Measurements from ENCODE around the gene MAP3K21. TPM values are rescaled to one million over a fixed set of nuclear protein-coding genes. Genes with fewer than 3 reads are reported as not detected.

MAP3K21 gene
- total and polyA plus RNA-seq, 3 donors from 2014 or later: 17.2 to 111 (median 80.2) TPM

DNA sequence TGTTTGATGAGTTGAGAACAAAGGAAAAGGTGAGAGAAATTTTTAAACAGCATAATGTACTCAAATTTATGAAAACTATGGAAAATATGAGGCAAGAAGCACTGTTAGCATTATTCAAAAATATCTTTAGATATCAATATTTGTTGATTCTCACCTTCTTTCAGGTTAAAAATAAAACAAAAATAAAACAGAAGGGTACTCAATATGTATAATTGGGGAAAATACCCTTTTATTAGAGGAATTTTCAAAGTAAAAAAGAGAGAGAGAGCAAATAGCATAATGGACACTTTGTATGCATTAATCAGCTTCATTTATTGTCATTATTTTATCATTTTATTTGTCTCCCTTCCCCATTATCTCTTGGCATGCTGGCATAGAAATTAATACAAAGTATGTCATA, 27.5 kb downstream of the MAP3K21 start:
- no peak overlapping the region for H3K4me3 ChIP-seq
- no peaks in the 10 kb centered on the region for H3K27me3 ChIP-seq
- intact Hi-C loops (cut with DNase I; ENCODE audit: low total_unique reads): no loop called here
- no peaks in the 10 kb centered on the region for H3K36me3 ChIP-seq (ENCODE audit: low read depth, missing control alignments)
- H3K27ac ChIP-seq: no peak overlapping the region
- no peaks in the 10 kb centered on the region for H3K9me3 ChIP-seq
- H3K4me1 ChIP-seq: no peaks in the 10 kb centered on the region
- DNase-seq: no peak
- no peak for TF ChIP-seq POLR2A (IDR thresholded peaks at IDR 0.05)
- TF ChIP-seq CTCF (IDR thresholded peaks at IDR 0.05): no peak

DNA sequence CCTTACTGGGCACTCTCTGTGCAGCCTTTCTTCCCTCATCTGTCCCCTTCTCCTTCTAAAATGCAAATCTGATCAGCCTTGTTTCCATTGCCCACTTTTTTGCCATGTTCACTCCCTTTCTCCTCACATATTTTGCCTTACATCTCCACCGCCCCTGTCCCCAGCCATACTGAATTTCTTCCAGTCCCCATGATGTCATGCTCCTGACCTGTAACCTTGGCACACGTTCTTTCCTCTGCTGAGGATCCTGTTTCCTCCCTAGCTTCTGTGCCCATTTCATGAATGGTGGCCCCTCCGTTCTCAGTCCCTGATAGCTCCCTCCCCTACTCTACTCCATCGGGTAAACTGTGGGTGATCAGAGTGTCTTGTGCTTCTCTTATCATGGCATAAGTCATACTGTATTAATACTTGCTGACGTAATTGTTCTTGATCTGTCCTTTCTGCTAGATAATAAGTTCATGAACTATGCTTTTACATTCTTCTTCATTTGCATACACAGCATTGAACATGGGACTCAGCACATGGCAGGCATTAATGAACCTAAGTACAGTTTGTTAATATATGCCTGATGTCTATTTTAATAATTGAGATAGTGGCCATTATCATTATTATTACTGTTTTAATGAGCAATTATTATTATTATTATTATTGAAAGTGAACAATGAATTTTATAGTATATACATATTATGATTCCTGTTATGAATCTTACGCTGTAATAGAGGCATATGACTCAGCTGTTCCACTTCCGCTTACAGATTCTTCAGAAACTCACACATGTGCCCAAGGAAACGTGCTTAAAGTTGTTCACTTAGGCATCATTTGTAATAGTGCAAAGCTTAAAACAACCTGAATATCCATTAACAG, 28.5 kb downstream of the MAP3K21 start:
- Histone ChIP-seq H3K27ac (no peak overlapping the region), H3K4me3 (no peak overlapping the region), H3K4me1 (no peaks in the 10 kb centered on the region), H3K36me3 (ENCODE audit: low read depth, missing control alignments) (no peaks in the 10 kb centered on the region), H3K27me3 (no peaks in the 10 kb centered on the region), H3K9me3 (no peaks in the 10 kb centered on the region)
- WGBS, 2 donors: 62 to 65% methylated on average over 8 of the region's 8 CpGs
- DNase-seq: no peak
- intact Hi-C loops (cut with DNase I; ENCODE audit: low total_unique reads): no loop called here
- TF ChIP-seq CTCF (IDR thresholded peaks at IDR 0.05) (no peak), POLR2A (IDR thresholded peaks at IDR 0.05) (no peak)

DNA sequence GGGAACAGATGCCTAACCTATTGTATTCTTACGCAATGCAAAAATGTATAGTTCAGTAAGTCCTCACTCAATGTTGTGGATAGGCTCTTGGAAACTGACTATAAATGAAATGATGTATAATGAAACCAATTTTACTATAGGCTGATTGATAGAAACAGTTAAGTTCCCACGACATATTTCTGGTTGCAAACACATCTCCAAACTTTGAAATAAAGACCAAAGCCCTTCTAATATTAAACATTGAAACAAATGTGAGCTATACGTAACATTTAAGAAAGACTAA, 29.1 kb downstream of the MAP3K21 start:
- TF ChIP-seq POLR2A (IDR thresholded peaks at IDR 0.05) (no peak), CTCF (IDR thresholded peaks at IDR 0.05) (no peak)
- no peaks in the 10 kb centered on the region for H3K4me1 ChIP-seq
- H3K9me3 ChIP-seq: no peaks in the 10 kb centered on the region
- 90 to 93% methylated on average over 3 of the region's 3 CpGs for WGBS, 2 donors
- no peaks in the 10 kb centered on the region for H3K36me3 ChIP-seq (ENCODE audit: low read depth, missing control alignments)
- H3K4me3 ChIP-seq: no peak overlapping the region
- no peak for DNase-seq
- intact Hi-C loops (cut with DNase I; ENCODE audit: low total_unique reads): no loop called here
- H3K27ac ChIP-seq: no peak overlapping the region
- no peaks in the 10 kb centered on the region for H3K27me3 ChIP-seq

- intact Hi-C loops (cut with DNase I; ENCODE audit: low total_unique reads): no loop called here
- WGBS, 2 donors: 80 to 89% methylated on average over 6 of the region's 6 CpGs
Measured at GRCh38 chr1:233357595-233358397, 30.3 kb downstream of the MAP3K21 start.

More at GRCh38 chr1:233357595-233358397, 30.3 kb downstream of the MAP3K21 start:
- TF ChIP-seq POLR2A (IDR thresholded peaks at IDR 0.05) (no peak), CTCF (IDR thresholded peaks at IDR 0.05) (no peak)
- no peak overlapping the region for H3K4me3 ChIP-seq
- peaks cover 4% of the 10 kb centered on the region for H3K4me1 ChIP-seq
- H3K27ac ChIP-seq: no peak overlapping the region
- H3K9me3 ChIP-seq: no peaks in the 10 kb centered on the region
- H3K27me3 ChIP-seq: no peaks in the 10 kb centered on the region
- H3K36me3 ChIP-seq (ENCODE audit: low read depth, missing control alignments): no peaks in the 10 kb centered on the region
- DNase-seq: no peak

Data from testis (tissue), 3 donors.